Measurements from ENCODE around the gene YES1.

DNA sequence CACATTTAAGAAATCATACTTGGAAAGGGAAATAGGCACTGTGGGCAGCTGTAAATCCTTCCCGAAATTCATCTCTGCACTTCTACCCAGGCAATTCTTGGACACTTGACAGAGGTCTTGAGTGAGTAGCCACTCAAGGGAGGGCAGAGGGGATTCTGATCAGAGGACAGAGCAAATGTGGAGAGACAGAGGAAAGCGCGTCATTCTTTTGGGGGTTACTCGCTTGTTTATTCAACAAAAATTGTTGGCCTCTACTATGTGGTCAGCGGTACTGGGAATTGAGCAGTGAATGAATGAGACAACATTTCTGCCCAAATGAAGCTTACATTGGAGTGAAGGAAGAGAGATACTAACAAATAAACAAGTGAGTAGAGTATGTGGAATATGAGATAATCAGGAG, 41.4 kb upstream of the YES1 start:
- TF ChIP-seq, protein P1, sequence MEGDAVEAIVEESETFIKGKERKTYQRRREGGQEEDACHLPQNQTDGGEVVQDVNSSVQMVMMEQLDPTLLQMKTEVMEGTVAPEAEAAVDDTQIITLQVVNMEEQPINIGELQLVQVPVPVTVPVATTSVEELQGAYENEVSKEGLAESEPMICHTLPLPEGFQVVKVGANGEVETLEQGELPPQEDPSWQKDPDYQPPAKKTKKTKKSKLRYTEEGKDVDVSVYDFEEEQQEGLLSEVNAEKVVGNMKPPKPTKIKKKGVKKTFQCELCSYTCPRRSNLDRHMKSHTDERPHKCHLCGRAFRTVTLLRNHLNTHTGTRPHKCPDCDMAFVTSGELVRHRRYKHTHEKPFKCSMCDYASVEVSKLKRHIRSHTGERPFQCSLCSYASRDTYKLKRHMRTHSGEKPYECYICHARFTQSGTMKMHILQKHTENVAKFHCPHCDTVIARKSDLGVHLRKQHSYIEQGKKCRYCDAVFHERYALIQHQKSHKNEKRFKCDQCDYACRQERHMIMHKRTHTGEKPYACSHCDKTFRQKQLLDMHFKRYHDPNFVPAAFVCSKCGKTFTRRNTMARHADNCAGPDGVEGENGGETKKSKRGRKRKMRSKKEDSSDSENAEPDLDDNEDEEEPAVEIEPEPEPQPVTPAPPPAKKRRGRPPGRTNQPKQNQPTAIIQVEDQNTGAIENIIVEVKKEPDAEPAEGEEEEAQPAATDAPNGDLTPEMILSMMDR (conservative IDR thresholded peaks at IDR 0.05; ENCODE audit: low read length), result no peak
- no peak for TF ChIP-seq EZH2phosphoT487 (IDR thresholded peaks at IDR 0.05; ENCODE audit: borderline replicate concordance, low read depth, low read length)

Measured in OCI-LY7 (cell line).